Measurements from ENCODE around the gene VWA2. TPM values are rescaled to one million over a fixed set of nuclear protein-coding genes. Genes with fewer than 3 reads are reported as not detected.

The VWA2 gene
- polyA plus RNA-seq, 1 of the 3 experiments (the other 2 are of a cell fraction): not detected

DNA sequence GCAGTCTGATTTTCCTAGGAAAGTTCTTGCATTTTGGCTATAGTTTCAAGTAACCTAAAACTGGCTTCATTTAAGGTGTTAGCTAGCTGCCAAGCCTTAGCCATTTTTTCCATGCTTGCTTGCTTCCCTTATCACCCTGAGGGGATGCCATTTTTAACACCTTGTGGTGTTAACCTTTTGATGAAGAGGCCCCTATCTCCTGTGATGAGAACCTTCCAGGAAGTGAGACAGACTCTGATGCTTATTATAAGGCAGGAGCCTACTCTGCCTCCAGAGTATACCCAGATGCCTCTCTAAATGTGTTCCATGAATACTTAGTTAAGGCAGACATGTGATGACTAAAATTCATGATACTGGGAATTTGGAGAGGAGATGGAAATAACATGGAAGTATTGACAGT lies 4.9 kb upstream of the VWA2 start (continued):
- TF ChIP-seq, protein P1, sequence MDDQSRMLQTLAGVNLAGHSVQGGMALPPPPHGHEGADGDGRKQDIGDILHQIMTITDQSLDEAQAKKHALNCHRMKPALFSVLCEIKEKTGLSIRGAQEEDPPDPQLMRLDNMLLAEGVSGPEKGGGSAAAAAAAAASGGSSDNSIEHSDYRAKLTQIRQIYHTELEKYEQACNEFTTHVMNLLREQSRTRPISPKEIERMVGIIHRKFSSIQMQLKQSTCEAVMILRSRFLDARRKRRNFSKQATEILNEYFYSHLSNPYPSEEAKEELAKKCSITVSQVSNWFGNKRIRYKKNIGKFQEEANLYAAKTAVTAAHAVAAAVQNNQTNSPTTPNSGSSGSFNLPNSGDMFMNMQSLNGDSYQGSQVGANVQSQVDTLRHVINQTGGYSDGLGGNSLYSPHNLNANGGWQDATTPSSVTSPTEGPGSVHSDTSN (IDR thresholded peaks at IDR 0.05): no peak
- TF ChIP-seq NRF1 (IDR thresholded peaks at IDR 0.05; ENCODE audit: low read depth, low read length) (no peak), TAF1 (IDR thresholded peaks at IDR 0.05; ENCODE audit: borderline replicate concordance, low read depth, low read length) (no peak), SMC3 (IDR thresholded peaks at IDR 0.05; ENCODE audit: low read depth, low read length) (no peak)

DNA sequence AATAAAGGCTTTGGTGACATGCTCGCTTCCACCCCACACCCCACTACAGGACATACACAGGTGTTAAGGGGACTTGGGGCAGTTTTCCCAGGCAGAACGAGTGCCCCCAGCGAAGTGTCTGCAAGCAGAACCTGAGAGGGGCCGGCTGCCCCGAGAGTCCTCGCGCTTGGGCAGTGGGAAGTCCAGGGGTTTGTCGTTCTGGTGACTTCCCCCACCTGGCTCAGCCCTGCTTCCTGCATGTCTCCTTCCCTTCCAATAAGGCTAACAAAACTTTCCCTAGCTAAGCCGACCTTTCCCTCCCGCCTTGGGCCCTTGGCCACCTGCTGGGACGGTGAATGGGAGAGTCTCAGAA lies 916 bp downstream of the VWA2 start:
- Histone ChIP-seq H3K4me1 (ENCODE audit: control insufficient read depth in 1 of 2, insufficient read depth in 2 of 2, low read depth in 1 of 2, low read length in 1 of 2) (peaks cover 0 to 5% of the 10 kb centered on the region in 2 experiments; a peak in 1 of 4 replicates), H3F3A (replicated peaks; ENCODE audit: insufficient read depth) (no peaks in the 10 kb centered on the region), H3K27me3 (ENCODE audit: insufficient read depth) (peaks cover 16% of the 10 kb centered on the region; the same call in 1 of the 2 replicates), H3K4me3 (ENCODE audit: low read depth in 2 of 2, low read length in 1 of 2) (no peak overlapping the region), H3K79me2 (ENCODE audit: insufficient read depth) (no peaks in the 10 kb centered on the region), H3K9me3 (no peaks in the 10 kb centered on the region), H2AFZ (ENCODE audit: low read depth) (no peak overlapping the region), H3K27ac (ENCODE audit: low read depth in 2 of 2, low read length in 1 of 2) (no peak overlapping the region), H4K20me1 (ENCODE audit: insufficient read depth) (no peaks in the 10 kb centered on the region), H3K4me2 (no peak overlapping the region), H3K9ac (no peak overlapping the region), H3K9me2 (no peaks in the 10 kb centered on the region), H3K36me3 (replicated peaks in 1 of 2; ENCODE audit: control insufficient read depth in 1 of 2, insufficient read depth in 2 of 2, low read length in 1 of 2) (no peaks in the 10 kb centered on the region)
- 79% methylated on average over 5 of the region's 11 CpGs for WGBS (ENCODE audit: low lambda C conversion rate)
- TF ChIP-seq, protein P2, sequence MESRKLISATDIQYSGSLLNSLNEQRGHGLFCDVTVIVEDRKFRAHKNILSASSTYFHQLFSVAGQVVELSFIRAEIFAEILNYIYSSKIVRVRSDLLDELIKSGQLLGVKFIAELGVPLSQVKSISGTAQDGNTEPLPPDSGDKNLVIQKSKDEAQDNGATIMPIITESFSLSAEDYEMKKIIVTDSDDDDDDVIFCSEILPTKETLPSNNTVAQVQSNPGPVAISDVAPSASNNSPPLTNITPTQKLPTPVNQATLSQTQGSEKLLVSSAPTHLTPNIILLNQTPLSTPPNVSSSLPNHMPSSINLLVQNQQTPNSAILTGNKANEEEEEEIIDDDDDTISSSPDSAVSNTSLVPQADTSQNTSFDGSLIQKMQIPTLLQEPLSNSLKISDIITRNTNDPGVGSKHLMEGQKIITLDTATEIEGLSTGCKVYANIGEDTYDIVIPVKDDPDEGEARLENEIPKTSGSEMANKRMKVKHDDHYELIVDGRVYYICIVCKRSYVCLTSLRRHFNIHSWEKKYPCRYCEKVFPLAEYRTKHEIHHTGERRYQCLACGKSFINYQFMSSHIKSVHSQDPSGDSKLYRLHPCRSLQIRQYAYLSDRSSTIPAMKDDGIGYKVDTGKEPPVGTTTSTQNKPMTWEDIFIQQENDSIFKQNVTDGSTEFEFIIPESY (IDR thresholded peaks at IDR 0.05; ENCODE audit: borderline replicate concordance, low read depth): no peak
- TF ChIP-seq FOXM1 (IDR thresholded peaks at IDR 0.05; ENCODE audit: low read depth): no peak
- no peak for TF ChIP-seq GABPA (IDR thresholded peaks at IDR 0.05; ENCODE audit: low read depth)
- TF ChIP-seq SIN3A (IDR thresholded peaks at IDR 0.05; ENCODE audit: borderline replicate concordance, low read depth, low read length): no peak
- DNase-seq: no peak
- ChIA-PET POLR2A (no interaction called here), CTCF (no interaction called here)

DNA sequence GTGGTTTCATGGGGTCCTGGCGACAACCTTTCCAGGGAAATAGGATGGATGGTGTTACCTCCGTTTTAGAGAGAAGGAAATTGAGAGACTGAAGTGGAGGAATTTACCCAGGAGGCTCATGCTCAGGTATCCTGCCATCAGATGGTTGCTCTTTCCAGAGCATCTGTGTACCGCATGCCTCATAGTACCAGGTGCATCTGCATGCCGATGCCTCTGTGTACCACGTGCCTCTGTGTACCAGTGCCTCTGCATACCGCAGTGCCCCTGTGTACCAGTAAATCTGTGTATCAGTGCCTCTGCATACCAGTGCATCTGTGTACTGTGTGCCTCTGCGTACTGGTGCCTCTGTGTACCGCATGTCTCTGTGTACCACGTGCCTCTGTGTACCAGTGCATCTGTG lies 3.2 kb downstream of the VWA2 start:
- no peak overlapping the region for H3K27ac ChIP-seq (ENCODE audit: low read depth in 2 of 2, low read length in 1 of 2)
- H3K27me3 ChIP-seq (ENCODE audit: insufficient read depth): peaks cover 16% of the 10 kb centered on the region; the same call in 1 of the 2 replicates
- CTCF ChIA-PET: interaction anchor here (1.6 kb wide), 1 partner anchor 20 kb away, joined by 4 read pairs; no protein-coding TSS in a partner anchor
- TF ChIP-seq EP300 (IDR thresholded peaks at IDR 0.05; ENCODE audit: borderline replicate concordance in 1 of 2, low read depth in 1 of 2, low read length in 1 of 2) (no peak), MEF2A (IDR thresholded peaks at IDR 0.05; ENCODE audit: borderline replicate concordance, low read depth) (no peak), ELF1 (IDR thresholded peaks at IDR 0.05) (no peak), SMC3 (IDR thresholded peaks at IDR 0.05; ENCODE audit: low read depth, low read length) (no peak), FOXJ3 (CRISPR knock-in tag; IDR thresholded peaks at IDR 0.05) (no peak), NRF1 (IDR thresholded peaks at IDR 0.05; ENCODE audit: low read depth, low read length) (no peak)
- TF ChIP-seq, protein P3, sequence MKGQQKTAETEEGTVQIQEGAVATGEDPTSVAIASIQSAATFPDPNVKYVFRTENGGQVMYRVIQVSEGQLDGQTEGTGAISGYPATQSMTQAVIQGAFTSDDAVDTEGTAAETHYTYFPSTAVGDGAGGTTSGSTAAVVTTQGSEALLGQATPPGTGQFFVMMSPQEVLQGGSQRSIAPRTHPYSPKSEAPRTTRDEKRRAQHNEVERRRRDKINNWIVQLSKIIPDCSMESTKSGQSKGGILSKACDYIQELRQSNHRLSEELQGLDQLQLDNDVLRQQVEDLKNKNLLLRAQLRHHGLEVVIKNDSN (IDR thresholded peaks at IDR 0.05; ENCODE audit: borderline replicate concordance, low read depth): no peak
- TF ChIP-seq, protein P4, sequence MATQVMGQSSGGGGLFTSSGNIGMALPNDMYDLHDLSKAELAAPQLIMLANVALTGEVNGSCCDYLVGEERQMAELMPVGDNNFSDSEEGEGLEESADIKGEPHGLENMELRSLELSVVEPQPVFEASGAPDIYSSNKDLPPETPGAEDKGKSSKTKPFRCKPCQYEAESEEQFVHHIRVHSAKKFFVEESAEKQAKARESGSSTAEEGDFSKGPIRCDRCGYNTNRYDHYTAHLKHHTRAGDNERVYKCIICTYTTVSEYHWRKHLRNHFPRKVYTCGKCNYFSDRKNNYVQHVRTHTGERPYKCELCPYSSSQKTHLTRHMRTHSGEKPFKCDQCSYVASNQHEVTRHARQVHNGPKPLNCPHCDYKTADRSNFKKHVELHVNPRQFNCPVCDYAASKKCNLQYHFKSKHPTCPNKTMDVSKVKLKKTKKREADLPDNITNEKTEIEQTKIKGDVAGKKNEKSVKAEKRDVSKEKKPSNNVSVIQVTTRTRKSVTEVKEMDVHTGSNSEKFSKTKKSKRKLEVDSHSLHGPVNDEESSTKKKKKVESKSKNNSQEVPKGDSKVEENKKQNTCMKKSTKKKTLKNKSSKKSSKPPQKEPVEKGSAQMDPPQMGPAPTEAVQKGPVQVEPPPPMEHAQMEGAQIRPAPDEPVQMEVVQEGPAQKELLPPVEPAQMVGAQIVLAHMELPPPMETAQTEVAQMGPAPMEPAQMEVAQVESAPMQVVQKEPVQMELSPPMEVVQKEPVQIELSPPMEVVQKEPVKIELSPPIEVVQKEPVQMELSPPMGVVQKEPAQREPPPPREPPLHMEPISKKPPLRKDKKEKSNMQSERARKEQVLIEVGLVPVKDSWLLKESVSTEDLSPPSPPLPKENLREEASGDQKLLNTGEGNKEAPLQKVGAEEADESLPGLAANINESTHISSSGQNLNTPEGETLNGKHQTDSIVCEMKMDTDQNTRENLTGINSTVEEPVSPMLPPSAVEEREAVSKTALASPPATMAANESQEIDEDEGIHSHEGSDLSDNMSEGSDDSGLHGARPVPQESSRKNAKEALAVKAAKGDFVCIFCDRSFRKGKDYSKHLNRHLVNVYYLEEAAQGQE (IDR thresholded peaks at IDR 0.05; ENCODE audit: low read depth, low read length): no peak
- TF ChIP-seq, protein P1 (IDR thresholded peaks at IDR 0.05): no peak
- TF ChIP-seq, protein P5, sequence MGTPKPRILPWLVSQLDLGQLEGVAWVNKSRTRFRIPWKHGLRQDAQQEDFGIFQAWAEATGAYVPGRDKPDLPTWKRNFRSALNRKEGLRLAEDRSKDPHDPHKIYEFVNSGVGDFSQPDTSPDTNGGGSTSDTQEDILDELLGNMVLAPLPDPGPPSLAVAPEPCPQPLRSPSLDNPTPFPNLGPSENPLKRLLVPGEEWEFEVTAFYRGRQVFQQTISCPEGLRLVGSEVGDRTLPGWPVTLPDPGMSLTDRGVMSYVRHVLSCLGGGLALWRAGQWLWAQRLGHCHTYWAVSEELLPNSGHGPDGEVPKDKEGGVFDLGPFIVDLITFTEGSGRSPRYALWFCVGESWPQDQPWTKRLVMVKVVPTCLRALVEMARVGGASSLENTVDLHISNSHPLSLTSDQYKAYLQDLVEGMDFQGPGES (IDR thresholded peaks at IDR 0.05; ENCODE audit: low read depth, low read length): no peak

More for the DNA sequence above, 3.2 kb downstream of the VWA2 start:
- Histone ChIP-seq H3K79me2 (ENCODE audit: insufficient read depth) (no peaks in the 10 kb centered on the region), H3K4me1 (ENCODE audit: control insufficient read depth in 1 of 2, insufficient read depth in 2 of 2, low read depth in 1 of 2, low read length in 1 of 2) (peaks cover 0 to 5% of the 10 kb centered on the region in 2 experiments; a peak in 1 of 4 replicates), H3K4me2 (no peak overlapping the region), H2AFZ (ENCODE audit: low read depth) (no peak overlapping the region), H3K9me3 (no peaks in the 10 kb centered on the region), H3K9ac (no peak overlapping the region), H3K36me3 (replicated peaks in 1 of 2; ENCODE audit: control insufficient read depth in 1 of 2, insufficient read depth in 2 of 2, low read length in 1 of 2) (no peaks in the 10 kb centered on the region), H3F3A (replicated peaks; ENCODE audit: insufficient read depth) (no peaks in the 10 kb centered on the region), H3K9me2 (no peaks in the 10 kb centered on the region), H4K20me1 (ENCODE audit: insufficient read depth) (no peaks in the 10 kb centered on the region), H3K4me3 (ENCODE audit: low read depth in 2 of 2, low read length in 1 of 2) (no peak overlapping the region)
- POLR2A ChIA-PET: no interaction called here
- DNase-seq: no peak
- 69% methylated on average over 8 of the region's 9 CpGs for WGBS (ENCODE audit: low lambda C conversion rate)

All from SK-N-SH (cell line).